GM12878 (cell line): ENCODE data around the gene ACTL8. TPM values are rescaled to one million over a fixed set of nuclear protein-coding genes. Genes with fewer than 3 reads are reported as not detected.

Experiments
- ATAC-seq: fragments of 200-7000 bp; cut with Tn5 transposase; 3 replicates; pipeline ENCODE4 v1.9.1; 2020; ENCODE audit warnings: mild to moderate bottlenecking, moderate library complexity
- BruUV-seq: library from RNA; stranded (reverse); fragments of 400-500 nt; replicated peaks from 2 replicates; lab custom pipeline; 2021; lab: Mats Ljungman, UMichigan
- CTCF ChIA-PET: fragments of 300-600 bp; sonication (Branson Sonifier 250); formaldehyde crosslinking; extraction: SDS; loops from one replicate; lab custom pipeline; 2021; ENCODE audit warnings: inconsistent platforms; lab: Yijun Ruan, JAX
- POLR2A ChIA-PET: fragments of 350-600 bp; formaldehyde crosslinking; extraction: SDS; loops from one replicate; lab custom pipeline; 2021; ENCODE audit warnings: inconsistent platforms; lab: Charles Lee
- RAD21 ChIA-PET: fragments of 300-600 bp; sonication (Branson Sonifier 250); formaldehyde crosslinking; loops from one replicate; lab custom pipeline; 2023; ENCODE audit warnings: antibody characterized with exemption; ENCODE audit not compliant: unreplicated experiment; lab: Charles Lee
- SMC1A ChIA-PET: fragments of 300-600 bp; sonication (Branson Sonifier 250); formaldehyde crosslinking; loops from one replicate; lab custom pipeline; 2023; ENCODE audit not compliant: unreplicated experiment, uncharacterized antibody; lab: Charles Lee
- DNase-seq: peaks from one replicate; pipeline ENCODE4 v3.0.0-alpha.2; 2011; ENCODE audit warnings: low read depth, low spot score
- FAIRE-seq: peaks from 3 replicates; lab custom pipeline; 2011; peaks lifted over from hg19 to GRCh38; lab: Jason Lieb, UNC
- H2AFZ ChIP-seq: 2 replicates; pipeline ENCODE4 v1.6.0; 2011; ENCODE audit warnings: low read depth, low read length, control low read depth; ENCODE audit not compliant: control insufficient read depth
- H3K27ac ChIP-seq: 2 replicates; pipeline ENCODE4 v1.5.1; 2011; ENCODE audit warnings: control low read depth; ENCODE audit not compliant: control insufficient read depth, insufficient read depth
- H3K27me3 ChIP-seq, 2 experiments: replicated peaks in 1 of 2; 2 replicates each; pipeline versions ENCODE4 v1.6.0 to v1.6.1; 2011; ENCODE audit warnings: low read length in 1 of 2; ENCODE audit not compliant: control insufficient read depth in 2 of 2, insufficient read depth in 2 of 2
- H3K36me3 ChIP-seq, 2 experiments: 2 replicates each; pipeline ENCODE4 v1.5.1; 2011; ENCODE audit warnings: low read length in 1 of 2; ENCODE audit not compliant: control insufficient read depth in 2 of 2, insufficient read depth in 2 of 2
- H3K4me1 ChIP-seq: 2 replicates; pipeline ENCODE4 v1.6.1; 2011; ENCODE audit warnings: mild to moderate bottlenecking, low read length, moderate library complexity, mixed read lengths; ENCODE audit not compliant: control insufficient read depth, insufficient read depth
- H3K4me2 ChIP-seq: 2 replicates; pipeline ENCODE4 v1.6.0; 2011; ENCODE audit warnings: control low read depth; ENCODE audit not compliant: control insufficient read depth, insufficient read depth
- H3K4me3 ChIP-seq: fragments of 200-600 bp; sonication (generic); 2 replicates; pipeline ENCODE4 v1.5.1; 2016
- H3K79me2 ChIP-seq: 2 replicates; pipeline ENCODE4 v1.6.0; 2011; ENCODE audit warnings: low read length; ENCODE audit not compliant: control insufficient read depth, insufficient read depth
- H3K9ac ChIP-seq: 2 replicates; pipeline ENCODE4 v1.8.0; 2011; ENCODE audit warnings: low read length, control low read depth, mixed read lengths; ENCODE audit not compliant: control insufficient read depth, insufficient read depth
- H3K9me3 ChIP-seq: replicated peaks from 3 replicates; pipeline ENCODE4 v1.5.1; 2011; ENCODE audit warnings: mild to moderate bottlenecking, low read length; ENCODE audit not compliant: control insufficient read depth, insufficient read depth
- H4K20me1 ChIP-seq: 2 replicates; pipeline ENCODE4 v1.6.0; 2011; ENCODE audit not compliant: control insufficient read depth, insufficient read depth
- ASH2L ChIP-seq: fragments of 300-600, 200-600 bp; sonication (generic); IDR thresholded peaks from 2 replicates; pipeline ENCODE4 v1.6.1; 2017; ENCODE audit warnings: low read depth, mild to moderate bottlenecking, borderline replicate concordance
- ATF3 ChIP-seq: IDR thresholded peaks from 2 replicates; pipeline ENCODE4 v1.6.1; 2011; ENCODE audit warnings: low read depth, mild to moderate bottlenecking, low read length, moderate library complexity, borderline replicate concordance; ENCODE audit errors: extremely low read depth
- BMI1 ChIP-seq: fragments of 450-650 bp; IDR thresholded peaks from 2 replicates; pipeline ENCODE4 v1.6.1; 2016; ENCODE audit warnings: mild to moderate bottlenecking, moderate library complexity, borderline replicate concordance
- CBX3 ChIP-seq: fragments of 200-600 bp; sonication (generic); IDR thresholded peaks from 2 replicates; pipeline ENCODE4 v1.6.1; 2016; ENCODE audit warnings: low read depth, borderline replicate concordance
- NBN ChIP-seq: fragments of 450-650 bp; IDR thresholded peaks from 2 replicates; pipeline ENCODE4 v1.6.1; 2016
- PBX3 ChIP-seq: IDR thresholded peaks from 2 replicates; pipeline ENCODE4 v1.6.1; 2011; ENCODE audit warnings: mild to moderate bottlenecking, low read depth, low read length, moderate library complexity; ENCODE audit not compliant: insufficient replicate concordance
- POLR2AphosphoS5 ChIP-seq: IDR thresholded peaks from 2 replicates; pipeline ENCODE4 v1.6.1; 2011; ENCODE audit warnings: mild to moderate bottlenecking, low read length, inconsistent platforms
- REST ChIP-seq: IDR thresholded peaks from 2 replicates; pipeline ENCODE4 v1.6.1; 2012; ENCODE audit warnings: mild to moderate bottlenecking, low read depth, low read length
- RUNX3 ChIP-seq: IDR thresholded peaks from 2 replicates; pipeline ENCODE4 v1.6.1; 2012; ENCODE audit warnings: low read length, inconsistent platforms
- SIN3A ChIP-seq: IDR thresholded peaks from 2 replicates; pipeline ENCODE4 v1.6.1; 2012; ENCODE audit warnings: low read depth, low read length, improper control_type of control experiment
- SMC3 ChIP-seq: IDR thresholded peaks from 2 replicates; pipeline ENCODE4 v1.6.1; 2011; ENCODE audit warnings: low read length, improper control_type of control experiment, borderline replicate concordance
- SP1 ChIP-seq: IDR thresholded peaks from one replicate; pipeline ENCODE4 v1.6.1; 2011; ENCODE audit warnings: low read depth, low read length
- SUZ12 ChIP-seq: fragments of 200-600 bp; sonication (generic); IDR thresholded peaks from one replicate; pipeline ENCODE4 v1.6.1; 2018; ENCODE audit warnings: antibody characterized with exemption, mild to moderate bottlenecking; ENCODE audit not compliant: unreplicated experiment
- TCF12 ChIP-seq: IDR thresholded peaks from 2 replicates; pipeline ENCODE4 v1.6.1; 2011; ENCODE audit warnings: low read depth, mild to moderate bottlenecking, low read length
- USF2 ChIP-seq: IDR thresholded peaks from 2 replicates; pipeline ENCODE4 v1.6.1; 2011; ENCODE audit warnings: low read depth, low read length, improper control_type of control experiment, borderline replicate concordance
- ZBTB33 ChIP-seq: fragments of 450-650 bp; IDR thresholded peaks from 2 replicates; pipeline ENCODE4 v1.6.1; 2017; ENCODE audit warnings: mild to moderate bottlenecking
- WGBS: methylation state at CpG from one replicate; pipeline ENCODE4 v1.1.6; 2016; ENCODE audit warnings: low lambda C conversion rate; ENCODE audit not compliant: insufficient replicate concordance, insufficient coverage; ENCODE audit errors: missing lambda C conversion rate; 5-methylcytosine and 5-hydroxymethylcytosine counted together
- in situ Hi-C: fragments of 300-500 bp; cut with MboI; formaldehyde crosslinking; loops from 9 replicates; pipeline ENCODE4 v1.14.3; 2018; ENCODE audit warnings: mixed read lengths
- intact Hi-C: fragments of 100-400 bp; cut with micrococcal nuclease; formaldehyde crosslinking; loops from one replicate; pipeline ENCODE4 v1.14.2; 2022; ENCODE audit not compliant: unreplicated experiment
- polyA plus RNA-seq, 11 experiments: library from polyadenylated mRNA; depleted of rRNA in 4 of 11; unstranded in 6 of 11; stranded (reverse) in 5 of 11; fragments of >200 nt; fragmentation: Nextera tagmentation in 4 of 11; fragmentation: Illumina TruSeq in 1 of 11; extraction: Ambion mirVana in 4 of 11; extraction: Trizol in 1 of 11; gene quantifications; 1 replicate in 1 of 11; 2 replicates in 10 of 11; pipeline versions ENCODE4 v1.2.1 to v1.2.3, GENCODE V29; 2011 to 2016; ENCODE audit warnings: inconsistent platforms in 2 of 11, missing spikeins in 2 of 11, low read depth in 1 of 11
- total RNA-seq, 4 experiments: library from RNA; depleted of rRNA in 3 of 4; stranded (reverse); fragments of >200 nt in 3 of 4; fragmentation: Illumina TruSeq in 1 of 4; extraction: Trizol in 1 of 4; gene quantifications; 2 replicates each; pipeline versions ENCODE4 v1.2.1 to v1.2.3, GENCODE V29; 2013 to 2021

Gene ACTL8
- total and polyA plus RNA-seq, 10 of the 15 experiments (the other 5 are each of a cell fraction or from before 2014, with no cell fraction given), result 0.05 to 0.27 TPM; not detected in 8

GRCh38 chr1:17792421-17792820 is 37.3 kb downstream of the ACTL8 start (continued):
- TF ChIP-seq SMC3 (no peak), SUZ12 (no peak), ATF3 (no peak), ZBTB33 (no peak), SP1 (no peak), CBX3 (no peak), PBX3 (no peak)

- ChIA-PET RAD21 (no interaction called here), SMC1A (no interaction called here), CTCF (no interaction called here), POLR2A (no interaction called here)
- Histone ChIP-seq H3K79me2 (no peaks in the 10 kb centered on the region), H3K27ac (no peak overlapping the region), H3K27me3 (peaks cover 3 to 6% of the 10 kb centered on the region in 2 experiments; a peak in 3 of 4 replicates), H3K36me3 (no peaks in the 10 kb centered on the region), H3K9ac (no peak overlapping the region), H3K9me3 (no peaks in the 10 kb centered on the region), H3K4me1 (no peaks in the 10 kb centered on the region), H3K4me2 (no peak overlapping the region), H3K4me3 (no peak overlapping the region), H4K20me1 (no peaks in the 10 kb centered on the region), H2AFZ (no peak overlapping the region)
- 16% methylated on average over 15 of the region's 15 CpGs for WGBS
- no peak for ATAC-seq
- no peak for DNase-seq
- intact Hi-C loops, result no loop called here
- in situ Hi-C loops, result no loop called here
- no peak for FAIRE-seq
- no TSS peak for BruUV-seq
- TF ChIP-seq RUNX3 (no peak), SIN3A (no peak), TCF12 (no peak), NBN (no peak), USF2 (no peak), ASH2L (no peak), POLR2AphosphoS5 (no peak), BMI1 (no peak), REST (no peak)
Observed at GRCh38 chr1:17795081-17795809, 40.1 kb downstream of the ACTL8 start.
